ENCODE measurements around the gene DNMBP.
"Not testable (repeated sequence)": the region's sequence is repeated elsewhere in the genome, so short reads cannot be mapped to it uniquely, and the experiment has no call there.

DNMBP gene

GRCh38 chr10:99966306-99966705 lies 43.4 kb downstream of the DNMBP start:
- Histone ChIP-seq H3K27me3 (ENCODE audit: insufficient read depth, poor library complexity, severe bottlenecking) (no peaks in the 10 kb centered on the region), H3K4me3 (replicated peaks; ENCODE audit: insufficient read depth, low read length) (no peak overlapping the region), H3K27ac (replicated peaks) (no peak overlapping the region)
- TF ChIP-seq REST (IDR thresholded peaks at IDR 0.05; ENCODE audit: insufficient replicate concordance, low read depth) (no peak), CTCF (IDR thresholded peaks at IDR 0.05; ENCODE audit: insufficient read depth, low read length) (no peak), POLR2AphosphoS5 (IDR thresholded peaks at IDR 0.05; ENCODE audit: low read depth) (no peak), SPI1 (IDR thresholded peaks at IDR 0.05; ENCODE audit: borderline replicate concordance, low read depth) (no peak), GABPA (IDR thresholded peaks at IDR 0.05; ENCODE audit: low read depth) (no peak)
- DNase-seq (ENCODE audit: low read depth in 1 of 2, low spot score in 1 of 2) = no peak

GRCh38 chr10:99965700-99966099 lies 44.0 kb downstream of the DNMBP start:
- no peak for DNase-seq (ENCODE audit: low read depth in 1 of 2, low spot score in 1 of 2)
- no peak for TF ChIP-seq POLR2AphosphoS5 (IDR thresholded peaks at IDR 0.05; ENCODE audit: low read depth)
- no peak for TF ChIP-seq GABPA (IDR thresholded peaks at IDR 0.05; ENCODE audit: low read depth)
- no peak for TF ChIP-seq CTCF (IDR thresholded peaks at IDR 0.05; ENCODE audit: insufficient read depth, low read length)
- TF ChIP-seq REST (IDR thresholded peaks at IDR 0.05; ENCODE audit: insufficient replicate concordance, low read depth) = no peak
- TF ChIP-seq SPI1 (IDR thresholded peaks at IDR 0.05; ENCODE audit: borderline replicate concordance, low read depth) = no peak
- Histone ChIP-seq H3K27ac (replicated peaks) (no peak overlapping the region), H3K27me3 (ENCODE audit: insufficient read depth, poor library complexity, severe bottlenecking) (no peaks in the 10 kb centered on the region), H3K4me3 (replicated peaks; ENCODE audit: insufficient read depth, low read length) (no peak overlapping the region)

- no peak overlapping the region for H3K27ac ChIP-seq (replicated peaks)
- TF ChIP-seq REST (IDR thresholded peaks at IDR 0.05; ENCODE audit: insufficient replicate concordance, low read depth) (no peak), SPI1 (IDR thresholded peaks at IDR 0.05; ENCODE audit: borderline replicate concordance, low read depth) (no peak), POLR2AphosphoS5 (IDR thresholded peaks at IDR 0.05; ENCODE audit: low read depth) (no peak), CTCF (IDR thresholded peaks at IDR 0.05; ENCODE audit: insufficient read depth, low read length) (no peak), GABPA (IDR thresholded peaks at IDR 0.05; ENCODE audit: low read depth) (no peak)
- no peak overlapping the region for H3K4me3 ChIP-seq (replicated peaks; ENCODE audit: insufficient read depth, low read length)
- H3K27me3 ChIP-seq (ENCODE audit: insufficient read depth, poor library complexity, severe bottlenecking) = no peaks in the 10 kb centered on the region
- DNase-seq (ENCODE audit: low read depth in 1 of 2, low spot score in 1 of 2) = no peak
These were observed 45.0 kb downstream of the DNMBP start for GRCh38 chr10:99964791-99965190.

GRCh38 chr10:99963467-99964165 lies 46.1 kb downstream of the DNMBP start:
- H3K4me3 ChIP-seq (replicated peaks; ENCODE audit: insufficient read depth, low read length); H3K27ac ChIP-seq (replicated peaks); H3K27me3 ChIP-seq (ENCODE audit: insufficient read depth, poor library complexity, severe bottlenecking); DNase-seq (ENCODE audit: low read depth in 1 of 2, low spot score in 1 of 2): not testable (repeated sequence)

Measured in HL-60 (cell line).